HepG2 (cell line): Measurements from ENCODE around the gene CTF1. TPM values are rescaled to one million over a fixed set of nuclear protein-coding genes. Genes with fewer than 3 reads are reported as not detected.

Experiments
- ATAC-seq: fragments of 200-7000 bp; cut with Tn5 transposase; 3 replicates; pipeline ENCODE4 v1.9.1; 2020; ENCODE audit warnings: mild to moderate bottlenecking, moderate library complexity
- BruUV-seq: library from RNA; stranded (reverse); fragments of 400-500 nt; replicated peaks from 2 replicates; lab custom pipeline; 2021; lab: Mats Ljungman, UMichigan
- CTCF ChIA-PET: fragments of 300-600 bp; formaldehyde crosslinking; extraction: SDS; loops from one replicate; lab custom pipeline; 2021; ENCODE audit warnings: low total read pairs, inconsistent platforms, low intra/inter-chr PET ratio; lab: Yijun Ruan, JAX
- POLR2A ChIA-PET: fragments of 350-600 bp; sonication (Branson Sonifier 250); formaldehyde crosslinking; loops from one replicate; lab custom pipeline; 2020; ENCODE audit warnings: antibody characterized with exemption, inconsistent platforms; lab: Yijun Ruan, JAX
- DNase-seq: peaks from one replicate; pipeline ENCODE4 v3.0.0-alpha.2; 2015; ENCODE audit warnings: low spot score
- FAIRE-seq: peaks from 3 replicates; lab custom pipeline; 2011; peaks lifted over from hg19 to GRCh38; lab: Jason Lieb, UNC
- H2AFZ ChIP-seq: one replicate; pipeline ENCODE4 v1.6.1; 2011; ENCODE audit warnings: low read length, inconsistent platforms
- H3K27ac ChIP-seq: fragments of 300-600 bp; 3 replicates; pipeline ENCODE4 v1.8.0; 2011; ENCODE audit warnings: mixed run types, mild to moderate bottlenecking, mixed read lengths, low read length, inconsistent platforms; ENCODE audit not compliant: insufficient read depth; ENCODE audit errors: extremely low read length
- H3K27me3 ChIP-seq, 2 experiments: fragments of 200-600 bp in 1 of 2; 2 replicates in 1 of 2; 3 replicates in 1 of 2; pipeline versions ENCODE4 v1.6.0 to v1.8.0; 2011; ENCODE audit warnings: low read length in 2 of 2, mild to moderate bottlenecking in 2 of 2, moderate library complexity in 2 of 2, inconsistent platforms in 1 of 2; ENCODE audit not compliant: insufficient read depth in 2 of 2, control insufficient read depth in 1 of 2
- H3K36me3 ChIP-seq, 2 experiments: fragments of 200-600 bp in 1 of 2; replicated peaks in 1 of 2; 2 replicates in 1 of 2; 3 replicates in 1 of 2; pipeline versions ENCODE4 v1.5.1 to v1.8.0; 2011; ENCODE audit warnings: low read length in 2 of 2, inconsistent platforms in 1 of 2; ENCODE audit not compliant: insufficient read depth in 2 of 2, control insufficient read depth in 1 of 2
- H3K4me1 ChIP-seq: 2 replicates; pipeline ENCODE4 v1.5.1; 2012; ENCODE audit warnings: low read length, inconsistent platforms; ENCODE audit not compliant: insufficient read depth
- H3K4me2 ChIP-seq: 2 replicates; pipeline ENCODE4 v1.6.0; 2011; ENCODE audit warnings: low read depth, low read length, inconsistent platforms
- H3K4me3 ChIP-seq, 3 experiments: fragments of 200-600 bp in 1 of 3; sonication (generic), shearing (Covaris generic) in 1 of 3; replicated peaks in 1 of 3; 2 replicates each; pipeline ENCODE4 v1.5.1; 2011 to 2016; ENCODE audit warnings: low read length in 3 of 3, inconsistent platforms in 2 of 3, low read depth in 2 of 3, mild to moderate bottlenecking in 2 of 3, control low read depth in 1 of 3, mixed read lengths in 1 of 3; ENCODE audit not compliant: insufficient read depth in 1 of 3
- H3K79me2 ChIP-seq: one replicate; pipeline ENCODE4 v1.6.1; 2011; ENCODE audit warnings: low read length, inconsistent platforms; ENCODE audit not compliant: insufficient read depth
- H3K9ac ChIP-seq: 2 replicates; pipeline ENCODE4 v1.6.0; 2011; ENCODE audit warnings: mild to moderate bottlenecking, low read depth, low read length, inconsistent platforms; ENCODE audit not compliant: insufficient read depth
- H3K9me3 ChIP-seq: 2 replicates; pipeline ENCODE4 v1.5.1; 2012; ENCODE audit warnings: mild to moderate bottlenecking, low read length
- H4K20me1 ChIP-seq: 2 replicates; pipeline ENCODE4 v1.6.0; 2011; ENCODE audit warnings: inconsistent platforms, mild to moderate bottlenecking, low read length, moderate library complexity; ENCODE audit not compliant: insufficient read depth
- ARNTL ChIP-seq: sonication (generic); formaldehyde crosslinking; IDR thresholded peaks from 2 replicates; pipeline ENCODE4 v1.4.0; 2020; ENCODE audit warnings: mild to moderate bottlenecking, missing genetic modification reagents
- ELF4 ChIP-seq: sonication (generic); formaldehyde crosslinking; IDR thresholded peaks from 2 replicates; pipeline ENCODE4 v1.5.0; 2020; ENCODE audit warnings: missing genetic modification reagents, mild to moderate bottlenecking, moderate library complexity, borderline replicate concordance
- GFI1 ChIP-seq: sonication (generic); formaldehyde crosslinking; IDR thresholded peaks from 2 replicates; pipeline ENCODE4 v1.5.0; 2020; ENCODE audit warnings: missing genetic modification reagents, mild to moderate bottlenecking, borderline replicate concordance
- HCFC1 ChIP-seq: fragments of 150-350 bp; IDR thresholded peaks from 2 replicates; pipeline ENCODE4 v1.6.1; 2014; ENCODE audit warnings: low read depth, low read length
- HNF4A ChIP-seq: sonication (generic); formaldehyde crosslinking; IDR thresholded peaks from 2 replicates; pipeline ENCODE4 v1.4.0; 2020; ENCODE audit warnings: missing genetic modification reagents
- KDM4B ChIP-seq: sonication (generic); formaldehyde crosslinking; IDR thresholded peaks from 2 replicates; pipeline ENCODE4 v1.4.0; 2020; ENCODE audit warnings: missing genetic modification reagents
- NFE2 ChIP-seq: sonication (generic); formaldehyde crosslinking; IDR thresholded peaks from 2 replicates; pipeline ENCODE4 v1.4.0; 2020; ENCODE audit warnings: missing genetic modification reagents
- NR2F2 ChIP-seq: IDR thresholded peaks from 2 replicates; pipeline ENCODE4 v1.6.1; 2012; ENCODE audit warnings: low read depth, inconsistent platforms, borderline replicate concordance
- SNAI1 ChIP-seq: sonication (generic); formaldehyde crosslinking; IDR thresholded peaks from 2 replicates; pipeline ENCODE4 v1.5.0; 2020; ENCODE audit warnings: mild to moderate bottlenecking, missing genetic modification reagents, borderline replicate concordance
- STAT5B ChIP-seq: sonication (generic); formaldehyde crosslinking; IDR thresholded peaks from 2 replicates; pipeline ENCODE4 v1.4.0; 2020; ENCODE audit warnings: missing genetic modification reagents
- ZFY ChIP-seq: sonication (generic); formaldehyde crosslinking; IDR thresholded peaks from 2 replicates; pipeline ENCODE4 v1.4.0; 2020; ENCODE audit warnings: missing genetic modification reagents
- ZNF138 ChIP-seq: sonication (generic); formaldehyde crosslinking; IDR thresholded peaks from 2 replicates; pipeline ENCODE4 v1.5.0; 2020; ENCODE audit warnings: mild to moderate bottlenecking, low read depth, missing genetic modification reagents
- ZNF207 ChIP-seq: fragments of 450-650 bp; IDR thresholded peaks from 2 replicates; pipeline ENCODE4 v1.6.1; 2016; ENCODE audit warnings: antibody characterized with exemption, borderline replicate concordance
- ZNF235 ChIP-seq: sonication (generic); formaldehyde crosslinking; IDR thresholded peaks from 2 replicates; pipeline ENCODE4 v1.8.1; 2023; ENCODE audit warnings: mild to moderate bottlenecking, missing genetic modification reagents, borderline replicate concordance
- ZNF839 ChIP-seq: sonication (generic); formaldehyde crosslinking; IDR thresholded peaks from 2 replicates; pipeline ENCODE4 v1.4.0; 2020; ENCODE audit warnings: missing genetic modification reagents, mild to moderate bottlenecking, borderline replicate concordance
- WGBS: methylation state at CpG from one replicate; pipeline ENCODE4 v1.1.6; 2017; ENCODE audit warnings: low lambda C conversion rate; 5-methylcytosine and 5-hydroxymethylcytosine counted together
- in situ Hi-C: cut with HindIII; loops from 2 replicates; pipeline ENCODE4 v1.10.0; 2017; ENCODE audit warnings: low pct_unique_long_range_greater_than_20kb; ENCODE audit not compliant: extremely low pct_ligation_motif_present
- intact Hi-C: fragments of 100-400 bp; cut with micrococcal nuclease; formaldehyde crosslinking; loops from one replicate; pipeline ENCODE4 v1.10.0; 2022; ENCODE audit not compliant: unreplicated experiment
- polyA plus RNA-seq, 8 experiments: library from polyadenylated mRNA; depleted of rRNA in 3 of 8; stranded (reverse) in 7 of 8; unstranded in 1 of 8; fragments of >200 nt; fragmentation: Illumina TruSeq in 4 of 8; extraction: Trizol in 4 of 8; gene quantifications; 2 replicates each; pipeline versions ENCODE4 v1.2.1 to v1.2.3, GENCODE V29; 2011 to 2016; ENCODE audit warnings: low read depth in 4 of 8, missing spikeins in 1 of 8, mixed read lengths in 1 of 8; ENCODE audit not compliant: insufficient read depth in 1 of 8
- total RNA-seq, 5 experiments: library from RNA; depleted of rRNA; stranded (reverse); fragments of >200 nt; fragmentation: Illumina TruSeq; extraction: Trizol; gene quantifications; 2 replicates each; pipeline ENCODE4 v1.2.3, GENCODE V29; 2016; ENCODE audit warnings: low read depth in 1 of 5
- TF ChIP-seq, protein P1 (sequence below): IDR thresholded peaks from 2 replicates; pipeline ENCODE4 v1.6.1; 2012; ENCODE audit warnings: inconsistent platforms
- TF ChIP-seq, protein P2 (sequence below): sonication (generic); formaldehyde crosslinking; IDR thresholded peaks from 2 replicates; pipeline ENCODE4 v1.8.0; 2023; ENCODE audit warnings: mild to moderate bottlenecking, missing genetic modification reagents

The CTF1 gene
- total and polyA plus RNA-seq, 2 of the 13 experiments (the other 11 are each of a cell fraction or from before 2014, with no cell fraction given), result 0.13 to 1.8 TPM

DNA sequence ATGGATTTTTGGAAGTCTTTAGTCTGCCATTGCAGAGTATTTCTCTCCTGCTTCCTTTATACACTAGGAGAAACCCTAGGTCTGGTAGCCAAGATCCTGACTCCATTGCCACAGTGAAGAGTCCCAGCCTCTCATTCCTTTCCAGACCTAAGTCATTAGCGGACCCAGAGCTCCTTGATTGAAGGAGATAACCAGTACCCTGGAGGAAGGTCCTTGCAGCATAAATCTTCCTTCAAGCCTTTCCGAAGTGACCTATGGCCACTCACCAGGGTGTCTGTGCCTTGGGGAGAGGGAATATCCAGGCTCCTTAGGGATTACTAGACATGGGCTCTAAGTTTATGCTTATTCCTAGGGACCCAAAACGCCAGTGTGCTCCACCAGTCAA lies 38.3 kb upstream of the CTF1 start:
- ChIA-PET POLR2A (interaction anchor here (0.6 to 2.8 kb wide), 3 partner anchors 13 to 28 kb away, joined by 3 to 10 read pairs (median 5); no protein-coding TSS in a partner anchor), CTCF (no interaction called here)
- Histone ChIP-seq H3K9me3 (no peaks in the 10 kb centered on the region), H2AFZ (no peak overlapping the region), H3K27ac (no peak overlapping the region), H3K4me1 (peaks cover 24% of the 10 kb centered on the region), H3K36me3 (no peaks in the 10 kb centered on the region), H4K20me1 (no peaks in the 10 kb centered on the region), H3K4me2 (no peak overlapping the region), H3K9ac (no peak overlapping the region), H3K27me3 (no peaks in the 10 kb centered on the region), H3K79me2 (no peaks in the 10 kb centered on the region), H3K4me3 (no peak overlapping the region)
- BruUV-seq, result no TSS peak
- FAIRE-seq, result no peak
- intact Hi-C loops, result no loop called here
- no peak for DNase-seq
- WGBS, result 97% methylated on average over 3 of the region's 3 CpGs
- ATAC-seq, result no peak
- TF ChIP-seq, protein P1, sequence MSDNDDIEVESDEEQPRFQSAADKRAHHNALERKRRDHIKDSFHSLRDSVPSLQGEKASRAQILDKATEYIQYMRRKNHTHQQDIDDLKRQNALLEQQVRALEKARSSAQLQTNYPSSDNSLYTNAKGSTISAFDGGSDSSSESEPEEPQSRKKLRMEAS, result no peak
- TF ChIP-seq KDM4B (CRISPR knock-in tag), result no peak
- TF ChIP-seq GFI1 (CRISPR knock-in tag), result no peak
- TF ChIP-seq HNF4A, result no peak
- TF ChIP-seq ZNF235, result no peak
- no peak for TF ChIP-seq SNAI1 (CRISPR knock-in tag)
- TF ChIP-seq, protein P2, sequence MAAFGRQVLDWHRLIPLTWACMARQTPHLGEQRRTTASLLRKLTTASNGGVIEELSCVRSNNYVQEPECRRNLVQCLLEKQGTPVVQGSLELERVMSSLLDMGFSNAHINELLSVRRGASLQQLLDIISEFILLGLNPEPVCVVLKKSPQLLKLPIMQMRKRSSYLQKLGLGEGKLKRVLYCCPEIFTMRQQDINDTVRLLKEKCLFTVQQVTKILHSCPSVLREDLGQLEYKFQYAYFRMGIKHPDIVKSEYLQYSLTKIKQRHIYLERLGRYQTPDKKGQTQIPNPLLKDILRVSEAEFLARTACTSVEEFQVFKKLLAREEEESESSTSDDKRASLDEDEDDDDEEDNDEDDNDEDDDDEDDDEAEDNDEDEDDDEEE (CRISPR knock-in tag), result no peak
- TF ChIP-seq NR2F2, result no peak
- TF ChIP-seq STAT5B (CRISPR knock-in tag), result no peak
- TF ChIP-seq ZNF839 (CRISPR knock-in tag), result no peak
- TF ChIP-seq ARNTL (CRISPR knock-in tag), result no peak
- no peak for TF ChIP-seq HCFC1
- no peak for TF ChIP-seq ELF4
- no peak for TF ChIP-seq ZFY (CRISPR knock-in tag)
- no peak for TF ChIP-seq ZNF207
- TF ChIP-seq NFE2, result no peak
- no peak for TF ChIP-seq ZNF138
- in situ Hi-C loops, result no loop called here
